GM18517 (cell line): ENCODE results near the gene CISH.

ENCODE experiments used
- ATAC-seq: cut with Tn5 transposase; IDR thresholded peaks from one replicate; pipeline ENCODE4 v1.9.1; 2021; ENCODE audit warnings: mild to moderate bottlenecking, moderate library complexity; ENCODE audit not compliant: unreplicated experiment

Gene CISH

GRCh38 chr3:50611464-50612233, at the start of gene CISH:
CISH (minus strand) TSS chr3:50611774; CDS start chr3:50611650, 124 bp downstream.
- ATAC-seq: peak; percentile 75

GRCh38 chr3:50660386-50660785, 48.8 kb upstream of the CISH start:
- no peak for ATAC-seq

GRCh38 chr3:50658831-50659230, 47.3 kb upstream of the CISH start:
- no peak for ATAC-seq

GRCh38 chr3:50658416-50658815, 46.8 kb upstream of the CISH start:
- no peak for ATAC-seq

- no peak for ATAC-seq
Measured at GRCh38 chr3:50657816-50658215, 46.2 kb upstream of the CISH start.

GRCh38 chr3:50657407-50657806, 45.8 kb upstream of the CISH start:
- ATAC-seq: no peak

GRCh38 chr3:50656417-50657195, 45.0 kb upstream of the CISH start:
- ATAC-seq: no peak

GRCh38 chr3:50655009-50655830, 43.6 kb upstream of the CISH start:
- ATAC-seq: no peak

- ATAC-seq: no peak
Measured at GRCh38 chr3:50653937-50654595, 42.5 kb upstream of the CISH start.

- no peak for ATAC-seq
Measured at GRCh38 chr3:50652709-50653108, 41.1 kb upstream of the CISH start.

- ATAC-seq: no peak
Measured at GRCh38 chr3:50651920-50652529, 40.5 kb upstream of the CISH start.

GRCh38 chr3:50651445-50651844, 39.9 kb upstream of the CISH start:
- ATAC-seq: no peak

GRCh38 chr3:50650018-50650417, 38.4 kb upstream of the CISH start:
- no peak for ATAC-seq

- no peak for ATAC-seq
Measured at GRCh38 chr3:50649451-50649931, 37.9 kb upstream of the CISH start.

- no peak for ATAC-seq
Measured at GRCh38 chr3:50648944-50649343, 37.4 kb upstream of the CISH start.

GRCh38 chr3:50648313-50648712, 36.7 kb upstream of the CISH start:
- no peak for ATAC-seq

- no peak for ATAC-seq
Measured at GRCh38 chr3:50645378-50645777, 33.8 kb upstream of the CISH start.

- no peak for ATAC-seq
Measured at GRCh38 chr3:50644561-50644960, 33.0 kb upstream of the CISH start.

- no peak for ATAC-seq
Measured at GRCh38 chr3:50642382-50642781, 30.8 kb upstream of the CISH start.

- ATAC-seq: no peak
Measured at GRCh38 chr3:50639055-50639494, 27.5 kb upstream of the CISH start.
